Spleen (tissue), 11 donors: ENCODE results near the gene HIGD1B. TPM values are rescaled to one million over a fixed set of nuclear protein-coding genes. Genes with fewer than 3 reads are reported as not detected.

ENCODE experiments used
- DNase-seq: peaks from one replicate; pipeline ENCODE4 v3.0.0-alpha.2; 2020
- H3K27ac ChIP-seq, 8 donors: fragments of 200-600 bp; sonication (generic) in 7 of 8; 1 replicate in 4 of 8; 2 replicates in 4 of 8; pipeline versions ENCODE4 v1.5.0 to v1.8.0; 2016 to 2021; ENCODE audit warnings: inconsistent platforms in 4 of 8, mild to moderate bottlenecking in 4 of 8, moderate library complexity in 1 of 8
- H3K27me3 ChIP-seq, 7 donors: fragments of 200-600 bp; sonication (generic) in 6 of 7; replicated peaks in 1 of 7; 1 replicate in 4 of 7; 2 replicates in 3 of 7; pipeline versions ENCODE4 v1.5.0 to v1.8.0; 2016 to 2021; ENCODE audit warnings: inconsistent platforms in 3 of 7, mild to moderate bottlenecking in 1 of 7
- H3K36me3 ChIP-seq, 6 donors: fragments of 200-600 bp; sonication (generic) in 5 of 6; 1 replicate in 4 of 6; 2 replicates in 2 of 6; pipeline versions ENCODE4 v1.5.0 to v1.8.0; 2016 to 2021; ENCODE audit warnings: inconsistent platforms in 2 of 6
- H3K4me1 ChIP-seq, 6 donors: fragments of 200-600 bp; sonication (generic) in 5 of 6; 1 replicate in 3 of 6; 2 replicates in 3 of 6; pipeline versions ENCODE4 v1.5.0 to v1.8.0; 2016 to 2021; ENCODE audit warnings: inconsistent platforms in 3 of 6
- H3K4me3 ChIP-seq, 8 donors: fragments of 200-600 bp; sonication (generic) in 7 of 8; 1 replicate in 4 of 8; 2 replicates in 4 of 8; pipeline versions ENCODE4 v1.5.0 to v1.8.0; 2016 to 2021; ENCODE audit warnings: inconsistent platforms in 4 of 8, mild to moderate bottlenecking in 4 of 8, moderate library complexity in 2 of 8
- H3K9me3 ChIP-seq, 8 donors: fragments of 200-600 bp; sonication (generic) in 7 of 8; 1 replicate in 4 of 8; 2 replicates in 4 of 8; pipeline versions ENCODE4 v1.5.0 to v1.8.0; 2016 to 2021; ENCODE audit warnings: inconsistent platforms in 4 of 8
- CTCF ChIP-seq, 11 experiments: fragments of 200-600 bp in 7 of 11; fragments of 450-650 bp in 4 of 11; sonication (generic) in 4 of 11; IDR thresholded peaks in 8 of 11; conservative IDR thresholded peaks in 3 of 11; 1 replicate in 7 of 11; 2 replicates in 4 of 11; pipeline versions ENCODE4 v1.4.0 to v1.8.0; 2016 to 2021; ENCODE audit warnings: antibody characterized with exemption in 11 of 11, inconsistent platforms in 4 of 11, mild to moderate bottlenecking in 1 of 11
- POLR2A ChIP-seq, 3 donors: fragments of 450-650 bp; IDR thresholded peaks; one replicate each; pipeline ENCODE4 v1.5.1; 2017; ENCODE audit warnings: antibody characterized with exemption in 3 of 3, mild to moderate bottlenecking in 1 of 3
- POLR2AphosphoS5 ChIP-seq, 3 donors: sonication (generic); formaldehyde crosslinking; IDR thresholded peaks; one replicate each; pipeline ENCODE4 v1.5.1; 2017; ENCODE audit warnings: antibody characterized with exemption in 3 of 3
- WGBS, 5 donors: extraction: QIAGEN DNeasy Blood & Tissue Kit in 3 of 5; methylation state at CpG; one replicate each; pipeline versions ENCODE4 v1.1.5 to v1.1.7; 2013 to 2018; 5-methylcytosine and 5-hydroxymethylcytosine counted together
- intact Hi-C: fragments of 100-400 bp; cut with DNase I; formaldehyde crosslinking; loops from one replicate; pipeline ENCODE4 v1.15.0; 2023; ENCODE audit warnings: low total_unique reads
- polyA plus RNA-seq, 3 donors: library from polyadenylated mRNA; stranded (reverse); fragments of 200-250 nt; gene quantifications; one replicate each; pipeline ENCODE4 v1.2.1, GENCODE V29; 2013
- total RNA-seq, 7 donors: library from RNA; depleted of rRNA in 3 of 7; stranded (reverse); fragments of >200 nt in 3 of 7; fragmentation: NEBNext Ultra II Directional in 4 of 7; extraction: Animal tissue kit (Norgen Biotek cat#: 25700) in 4 of 7; gene quantifications; one replicate each; pipeline versions ENCODE4 v1.1.0 to v1.2.1, GENCODE V29; 2016 to 2021
- donor health status: healthy with polysubstance abuse.
- donor health status: DM: no; HTN: no; CAD: no; lungs with moderate emphysema.
- donor health status: DM: no; HTN: no; CAD: no.
- donor health status: Bipolar disorder and iron deficiency.
- donor health status: healthy.
- donor health status: DM: no; HTN: no; CAD: no.
- donor health status: DM: yes; HTN: yes; CAD: no.

Gene HIGD1B
- total and polyA plus RNA-seq, 10 donors: 0.38 to 1.7 TPM; not detected in 8

GRCh38 chr17:44863061-44863918 lies 15.6 kb downstream of the HIGD1B start:
- intact Hi-C loops: no loop called here
- TF ChIP-seq POLR2A (IDR thresholded peaks at IDR 0.05) (no peak), POLR2AphosphoS5 (IDR thresholded peaks at IDR 0.05) (peak in 2 of 3 donors; percentile 9 to 41)
- Histone ChIP-seq H3K4me1 (peaks cover 0 to 18% (median 1%) of the 10 kb centered on the region in 6 donors), H3K4me3 (no peak overlapping the region), H3K27ac (peak overlapping the region in 7 of 8 donors; percentile 26 to 71 (median 60)), H3K9me3 (no peaks in the 10 kb centered on the region), H3K36me3 (peaks cover 3 to 100% (median 93%) of the 10 kb centered on the region in 6 donors), H3K27me3 (no peaks in the 10 kb centered on the region)
- no peak for DNase-seq
- 79 to 88% (median 79%) methylated on average over 12 of the region's 12 CpGs for WGBS, 5 donors

- Histone ChIP-seq H3K27me3 (no peaks in the 10 kb centered on the region), H3K9me3 (no peaks in the 10 kb centered on the region), H3K27ac (no peak overlapping the region), H3K4me3 (no peak overlapping the region), H3K4me1 (peaks cover 0 to 18% (median 1%) of the 10 kb centered on the region in 6 donors), H3K36me3 (peaks cover 0 to 100% (median 93%) of the 10 kb centered on the region in 6 donors)
- 72 to 84% (median 80%) methylated on average over 10 of the region's 10 CpGs for whole genome bisulfite sequencing, 5 donors
- intact Hi-C loops: loop anchor here (5.0 kb wide), 1 partner anchor 88 kb away; no protein-coding TSS in a partner anchor
- no peak for TF ChIP-seq CTCF (IDR thresholded peaks at IDR 0.05 in 8 of 11, conservative IDR thresholded peaks at IDR 0.05 in 3 of 11)
- no peak for TF ChIP-seq POLR2A (IDR thresholded peaks at IDR 0.05)
- no peak for TF ChIP-seq POLR2AphosphoS5 (IDR thresholded peaks at IDR 0.05)
- DNase-seq: no peak
Measured at GRCh38 chr17:44864831-44865230, 17.1 kb downstream of the HIGD1B start.

DNA sequence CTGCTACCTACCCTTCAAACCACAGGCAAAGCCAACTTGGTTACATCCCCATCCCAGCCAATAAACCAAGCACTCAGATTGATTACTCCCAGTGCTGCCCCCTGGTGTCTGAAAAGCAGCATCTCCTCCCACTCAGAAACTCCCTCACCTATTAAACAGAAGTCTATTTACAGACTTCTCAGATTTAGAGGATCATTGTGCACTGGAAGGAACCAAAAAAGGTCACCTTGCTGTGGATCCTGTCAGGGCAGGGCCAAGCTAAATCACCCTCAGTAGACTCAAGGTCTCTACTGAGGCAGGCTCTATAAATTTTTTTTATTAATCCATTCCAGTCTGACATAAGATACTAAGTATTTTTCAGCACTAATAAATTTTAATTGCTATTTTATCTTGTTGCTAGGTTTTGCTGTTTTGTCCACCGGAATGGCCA lies 17.6 kb downstream of the HIGD1B start:
- DNase-seq: peak; percentile 77
- no peaks in the 10 kb centered on the region for H3K27me3 ChIP-seq
- H3K9me3 ChIP-seq: no peaks in the 10 kb centered on the region
- peaks cover 0 to 100% (median 93%) of the 10 kb centered on the region in 6 donors for H3K36me3 ChIP-seq
- WGBS, 5 donors: 73 to 86% (median 74%) methylated on average over 1 of the region's 1 CpG
- TF ChIP-seq POLR2A (IDR thresholded peaks at IDR 0.05) (no peak), CTCF (IDR thresholded peaks at IDR 0.05 in 8 of 11, conservative IDR thresholded peaks at IDR 0.05 in 3 of 11) (peak; percentile 74 to 91 (median 84))
- H3K4me1 ChIP-seq: peaks cover 0 to 18% (median 1%) of the 10 kb centered on the region in 6 donors
- H3K27ac ChIP-seq: no peak overlapping the region
- no peak overlapping the region for H3K4me3 ChIP-seq
- intact Hi-C loops: loop anchor here (5.0 kb wide), 1 partner anchor 88 kb away; no protein-coding TSS in a partner anchor

GRCh38 chr17:44865931-44866330 lies 18.2 kb downstream of the HIGD1B start:
- Histone ChIP-seq H3K4me1 (peaks cover 0 to 18% (median 1%) of the 10 kb centered on the region in 6 donors), H3K36me3 (peaks cover 0 to 100% (median 95%) of the 10 kb centered on the region in 6 donors), H3K27ac (no peak overlapping the region), H3K27me3 (no peaks in the 10 kb centered on the region), H3K9me3 (no peaks in the 10 kb centered on the region), H3K4me3 (no peak overlapping the region)
- 87 to 93% (median 91%) methylated on average over 6 of the region's 6 CpGs for WGBS, 5 donors
- intact Hi-C loops: loop anchor here (5.0 kb wide), 1 partner anchor 89 kb away; no protein-coding TSS in a partner anchor
- no peak for DNase-seq
- TF ChIP-seq CTCF (IDR thresholded peaks at IDR 0.05 in 8 of 11, conservative IDR thresholded peaks at IDR 0.05 in 3 of 11): no peak
